Aorta (tissue), 5 donors: ENCODE measurements around the gene AP1S3. TPM values are rescaled to one million over a fixed set of nuclear protein-coding genes. Genes with fewer than 3 reads are reported as not detected.
A peak's percentile ranks its signal among the peaks of the same experiment; 100 is the strongest.

Experiments used
- ATAC-seq: fragments of 200-7000 bp; cut with Tn5 transposase; one replicate; pipeline ENCODE4 v1.9.1; 2022; ENCODE audit warnings: moderate library complexity; ENCODE audit not compliant: low FRiP score
- DNase-seq, 2 donors: peaks; one replicate each; pipeline ENCODE4 v3.0.0-alpha.2; 2020
- H3K27ac ChIP-seq, 2 donors: one replicate each; pipeline ENCODE4 v1.5.1; 2013; ENCODE audit warnings: low read length in 2 of 2, mild to moderate bottlenecking in 2 of 2, moderate library complexity in 2 of 2, control low read depth in 1 of 2, inconsistent platforms in 1 of 2, low read depth in 1 of 2
- H3K27me3 ChIP-seq, 2 donors: one replicate each; pipeline ENCODE4 v1.6.1; 2013; ENCODE audit warnings: control low read depth in 1 of 2, low read length in 1 of 2, mild to moderate bottlenecking in 1 of 2, moderate library complexity in 1 of 2; ENCODE audit not compliant: insufficient read depth in 2 of 2, control insufficient read depth in 1 of 2
- H3K36me3 ChIP-seq, 2 donors: one replicate each; pipeline ENCODE4 v1.6.1; 2013; ENCODE audit warnings: control low read depth in 1 of 2, low read length in 1 of 2, mild to moderate bottlenecking in 1 of 2; ENCODE audit not compliant: insufficient read depth in 2 of 2, control insufficient read depth in 1 of 2
- H3K4me1 ChIP-seq, 2 donors: one replicate each; pipeline ENCODE4 v1.6.1; 2013; ENCODE audit warnings: low read length in 2 of 2, control low read depth in 1 of 2, mild to moderate bottlenecking in 1 of 2, moderate library complexity in 1 of 2; ENCODE audit not compliant: insufficient read depth in 2 of 2, control insufficient read depth in 1 of 2
- H3K4me3 ChIP-seq, 2 donors: one replicate each; pipeline ENCODE4 v1.5.1; 2013; ENCODE audit warnings: low read length in 2 of 2, control low read depth in 1 of 2, mild to moderate bottlenecking in 1 of 2
- H3K9me3 ChIP-seq: one replicate; pipeline ENCODE4 v1.6.1; 2013; ENCODE audit warnings: mild to moderate bottlenecking, low read length; ENCODE audit not compliant: control insufficient read depth
- WGBS, 2 donors: extraction: QIAGEN DNeasy Blood & Tissue Kit; methylation state at CpG; one replicate each; pipeline ENCODE4 v1.1.7; 2013; 5-methylcytosine and 5-hydroxymethylcytosine counted together
- intact Hi-C, 2 donors: fragments of 100-400 bp; cut with DNase I; formaldehyde crosslinking; loops; one replicate each; pipeline versions ENCODE4 v1.14.2 to v1.15.0; 2022
- polyA plus RNA-seq, 2 donors: library from polyadenylated mRNA; stranded (reverse); fragments of 200-250 nt; gene quantifications; one replicate each; pipeline ENCODE4 v1.2.3, GENCODE V29; 2013
- total RNA-seq, 2 donors: library from RNA; stranded (reverse); fragmentation: NEBNext Ultra II Directional; extraction: Animal tissue kit (Norgen Biotek cat#: 25700); gene quantifications; one replicate each; pipeline ENCODE4 v1.2.1, GENCODE V29; 2021
- donor health status: healthy with polysubstance abuse.
- donor health status: Bipolar disorder and iron deficiency.
- donor health status: DM: no; HTN: no; CAD: no.
- donor health status: DM: no; HTN: no; CAD: no.
- donor health status: DM: yes; HTN: yes; CAD: no.

Gene AP1S3
- total and polyA plus RNA-seq, 4 donors = 0.26 to 2.0 (median 0.70) TPM

- Histone ChIP-seq H3K36me3 (no peaks in the 10 kb centered on the region), H3K9me3 (no peaks in the 10 kb centered on the region), H3K4me1 (peaks cover 0 to 2% of the 10 kb centered on the region in 2 donors), H3K27me3 (no peaks in the 10 kb centered on the region), H3K27ac (peak overlapping the region; percentile 67 to 78), H3K4me3 (no peak overlapping the region)
- ATAC-seq = no peak
- WGBS, 2 donors = 86 to 89% methylated on average over 4 of the region's 4 CpGs
- DNase-seq = no peak
- intact Hi-C loops = loop anchor here in 1 of 2 donors (1.0 kb wide), 1 partner anchor 36 kb away; no protein-coding TSS in a partner anchor
These were observed 112.5 kb downstream of the AP1S3 start for GRCh38 chr2:223724861-223725260.

GRCh38 chr2:223723954-223724411 lies 113.4 kb downstream of the AP1S3 start:
- intact Hi-C loops = no loop called here
- H3K9me3 ChIP-seq = no peaks in the 10 kb centered on the region
- no peaks in the 10 kb centered on the region for H3K36me3 ChIP-seq
- H3K4me1 ChIP-seq = peaks cover 0 to 2% of the 10 kb centered on the region in 2 donors
- no peak overlapping the region for H3K4me3 ChIP-seq
- no peak overlapping the region for H3K27ac ChIP-seq
- no peak for DNase-seq
- 92 to 95% methylated on average over 5 of the region's 5 CpGs for WGBS, 2 donors
- no peak for ATAC-seq
- H3K27me3 ChIP-seq = no peaks in the 10 kb centered on the region

- no peak for ATAC-seq
- no peaks in the 10 kb centered on the region for H3K36me3 ChIP-seq
- no peak overlapping the region for H3K4me3 ChIP-seq
- no peaks in the 10 kb centered on the region for H3K9me3 ChIP-seq
- H3K27ac ChIP-seq = no peak overlapping the region
- no peak for DNase-seq
- H3K27me3 ChIP-seq = no peaks in the 10 kb centered on the region
- 84 to 96% methylated on average over 9 of the region's 9 CpGs for WGBS, 2 donors
- intact Hi-C loops = no loop called here
- peaks cover 0 to 2% of the 10 kb centered on the region in 2 donors for H3K4me1 ChIP-seq
These were observed 115.2 kb downstream of the AP1S3 start for GRCh38 chr2:223722226-223722625.

- intact Hi-C loops = no loop called here
- Histone ChIP-seq H3K36me3 (no peaks in the 10 kb centered on the region), H3K27ac (no peak overlapping the region), H3K9me3 (peaks cover under 1% of the 10 kb centered on the region), H3K4me3 (no peak overlapping the region), H3K4me1 (peaks cover 0 to 2% of the 10 kb centered on the region in 2 donors), H3K27me3 (no peaks in the 10 kb centered on the region)
- ATAC-seq = no peak
- DNase-seq = no peak
- 84 to 90% methylated on average over 5 of the region's 5 CpGs for WGBS, 2 donors
These were observed 115.6 kb downstream of the AP1S3 start for GRCh38 chr2:223721746-223722145.

- Histone ChIP-seq H3K4me1 (peaks cover 0 to 2% of the 10 kb centered on the region in 2 donors), H3K27ac (no peak overlapping the region), H3K9me3 (peaks cover 2% of the 10 kb centered on the region), H3K36me3 (no peaks in the 10 kb centered on the region), H3K4me3 (no peak overlapping the region), H3K27me3 (no peaks in the 10 kb centered on the region)
- 50 to 71% methylated on average over 1 of the region's 1 CpG for WGBS, 2 donors
- DNase-seq = no peak
- intact Hi-C loops = no loop called here
- no peak for ATAC-seq
These were observed 117.0 kb downstream of the AP1S3 start for GRCh38 chr2:223720367-223720766.

- DNase-seq = no peak
- no peak overlapping the region for H3K4me3 ChIP-seq
- H3K27ac ChIP-seq = no peak overlapping the region
- no peaks in the 10 kb centered on the region for H3K36me3 ChIP-seq
- H3K27me3 ChIP-seq = no peaks in the 10 kb centered on the region
- ATAC-seq = no peak
- intact Hi-C loops = no loop called here
- no peaks in the 10 kb centered on the region for H3K4me1 ChIP-seq
- peaks cover 2% of the 10 kb centered on the region for H3K9me3 ChIP-seq
These were observed 124.7 kb downstream of the AP1S3 start for GRCh38 chr2:223712642-223713041.

- no peaks in the 10 kb centered on the region for H3K4me1 ChIP-seq
- no peak overlapping the region for H3K27ac ChIP-seq
- ATAC-seq (no peak), DNase-seq (no peak)
- 97% methylated on average over 8 of the region's 8 CpGs for WGBS, 2 donors
- H3K36me3 ChIP-seq = no peaks in the 10 kb centered on the region
- no peak overlapping the region for H3K4me3 ChIP-seq
- intact Hi-C loops = no loop called here
- no peaks in the 10 kb centered on the region for H3K27me3 ChIP-seq
- H3K9me3 ChIP-seq = peaks cover 1% of the 10 kb centered on the region
These were observed 125.6 kb downstream of the AP1S3 start for GRCh38 chr2:223711596-223712326.
